Neuronal stem cell (in vitro differentiated cells): ENCODE measurements around the gene RECQL5.

Experiments
- DNase-seq: peaks from one replicate; pipeline ENCODE4 v3.0.0-alpha.2; 2013; ENCODE audit warnings: low spot score
- H2AFZ ChIP-seq: one replicate; pipeline ENCODE4 v1.6.1; 2013; ENCODE audit warnings: mild to moderate bottlenecking, low read length, inconsistent platforms
- H2AK5ac ChIP-seq: 2 replicates; pipeline ENCODE4 v1.6.1; 2013; ENCODE audit warnings: low read depth, mild to moderate bottlenecking, inconsistent platforms, low read length, moderate library complexity, mixed read lengths
- H2BK120ac ChIP-seq: 2 replicates; pipeline ENCODE4 v1.6.1; 2013; ENCODE audit warnings: low read depth, mild to moderate bottlenecking, inconsistent platforms, low read length, moderate library complexity, mixed read lengths
- H2BK12ac ChIP-seq: one replicate; pipeline ENCODE4 v1.6.1; 2013; ENCODE audit warnings: low read length, inconsistent platforms
- H2BK15ac ChIP-seq: 2 replicates; pipeline ENCODE4 v1.6.1; 2013; ENCODE audit warnings: mild to moderate bottlenecking, low read length, inconsistent platforms, mixed read lengths
- H2BK5ac ChIP-seq: one replicate; pipeline ENCODE4 v1.6.1; 2013; ENCODE audit warnings: inconsistent platforms, mild to moderate bottlenecking, low read length, moderate library complexity
- H3K14ac ChIP-seq: one replicate; pipeline ENCODE4 v1.6.1; 2013; ENCODE audit warnings: low read length, inconsistent platforms
- H3K18ac ChIP-seq: 2 replicates; pipeline ENCODE4 v1.6.1; 2013; ENCODE audit warnings: low read length, inconsistent platforms
- H3K23ac ChIP-seq: 2 replicates; pipeline ENCODE4 v1.6.1; 2013; ENCODE audit warnings: low read depth, mild to moderate bottlenecking, mixed read lengths, low read length, inconsistent platforms; ENCODE audit not compliant: poor library complexity
- H3K27ac ChIP-seq: replicated peaks from 3 replicates; pipeline ENCODE4 v1.5.1; 2013; ENCODE audit warnings: low read length, inconsistent platforms
- H3K27me3 ChIP-seq, 3 experiments: 2 replicates each; pipeline ENCODE4 v1.6.1; 2013; ENCODE audit warnings: low read length in 3 of 3, mild to moderate bottlenecking in 2 of 3, inconsistent platforms in 1 of 3, low read depth in 1 of 3, mixed read lengths in 1 of 3, moderate library complexity in 1 of 3; ENCODE audit not compliant: control insufficient read depth in 3 of 3, insufficient read depth in 3 of 3
- H3K36me3 ChIP-seq, 2 donors: replicated peaks in 1 of 2; 2 replicates each; pipeline ENCODE4 v1.6.1; 2013; ENCODE audit warnings: low read length in 2 of 2; ENCODE audit not compliant: control insufficient read depth in 2 of 2, insufficient read depth in 2 of 2
- H3K4ac ChIP-seq: 2 replicates; pipeline ENCODE4 v1.6.1; 2013; ENCODE audit warnings: inconsistent platforms, mild to moderate bottlenecking, low read length, moderate library complexity
- H3K4me1 ChIP-seq, 2 donors: 1 replicate in 1 of 2; 2 replicates in 1 of 2; pipeline ENCODE4 v1.6.1; 2013; ENCODE audit warnings: low read length in 2 of 2, low read depth in 1 of 2; ENCODE audit not compliant: control insufficient read depth in 2 of 2, insufficient read depth in 1 of 2
- H3K4me2 ChIP-seq: one replicate; pipeline ENCODE4 v1.6.1; 2013; ENCODE audit warnings: mild to moderate bottlenecking, low read length, inconsistent platforms; ENCODE audit not compliant: insufficient read depth, poor library complexity, severe bottlenecking
- H3K4me3 ChIP-seq, 2 donors: 2 replicates each; pipeline ENCODE4 v1.5.1; 2013; ENCODE audit warnings: low read length in 2 of 2, mild to moderate bottlenecking in 2 of 2, inconsistent platforms in 1 of 2, moderate library complexity in 1 of 2
- H3K79me1 ChIP-seq: one replicate; pipeline ENCODE4 v1.6.1; 2013; ENCODE audit warnings: low read depth, mild to moderate bottlenecking, inconsistent platforms, low read length, moderate library complexity
- H3K9ac ChIP-seq: one replicate; pipeline ENCODE4 v1.6.1; 2013; ENCODE audit warnings: mild to moderate bottlenecking, low read depth, low read length, inconsistent platforms; ENCODE audit not compliant: poor library complexity
- H3K9me3 ChIP-seq, 2 donors: replicated peaks in 1 of 2; 2 replicates each; pipeline versions ENCODE3 to v1.6.1; 2013; ENCODE audit warnings: low read length in 2 of 2, mild to moderate bottlenecking in 2 of 2, inconsistent platforms in 1 of 2, low read depth in 1 of 2, mixed read lengths in 1 of 2, moderate library complexity in 1 of 2; ENCODE audit not compliant: control insufficient read depth in 2 of 2, insufficient read depth in 1 of 2
- H4K8ac ChIP-seq: one replicate; pipeline ENCODE4 v1.6.1; 2013; ENCODE audit warnings: low read depth, mild to moderate bottlenecking, inconsistent platforms, low read length, moderate library complexity
- H4K91ac ChIP-seq: one replicate; pipeline ENCODE4 v1.6.1; 2013; ENCODE audit warnings: low read length, low read depth, mild to moderate bottlenecking, inconsistent platforms; ENCODE audit not compliant: poor library complexity
- WGBS, 2 donors: extraction: QIAGEN DNeasy Blood & Tissue Kit; methylation state at CpG; one replicate each; pipeline ENCODE4 v1.1.7; 2013; ENCODE audit warnings: missing lambda C conversion rate in 2 of 2, mixed read lengths in 1 of 2; ENCODE audit not compliant: insufficient read length in 2 of 2, insufficient replicate concordance in 1 of 2; ENCODE audit errors: extremely low coverage in 2 of 2; 5-methylcytosine and 5-hydroxymethylcytosine counted together

Gene RECQL5

GRCh38 chr17:75592348-75593020, 74.5 kb downstream of the RECQL5 start:
- H3K23ac ChIP-seq, result peak overlapping the region; percentile 55
- no peaks in the 10 kb centered on the region for H3K36me3 ChIP-seq
- no peak overlapping the region for H3K9ac ChIP-seq
- no peak overlapping the region for H3K27ac ChIP-seq
- H2AK5ac ChIP-seq, result peak overlapping the region; percentile 96
- peak overlapping the region; percentile 38 for H3K14ac ChIP-seq
- no peak overlapping the region for H3K4me2 ChIP-seq
- H4K91ac ChIP-seq, result no peak overlapping the region
- H3K4me1 ChIP-seq, result peaks cover 0 to 4% of the 10 kb centered on the region in 2 donors
- H2BK15ac ChIP-seq, result no peak overlapping the region
- no peak overlapping the region for H3K18ac ChIP-seq
- H4K8ac ChIP-seq, result peak overlapping the region; percentile 17
- no peak overlapping the region for H2AFZ ChIP-seq
- H2BK5ac ChIP-seq, result no peak overlapping the region
- no peak overlapping the region for H3K4ac ChIP-seq
- no CpG with 5 or more reads among the region's 17 CpGs for WGBS, 2 donors
- H2BK120ac ChIP-seq, result no peak overlapping the region
- H3K79me1 ChIP-seq, result peaks cover 5% of the 10 kb centered on the region
- H2BK12ac ChIP-seq, result peak overlapping the region; percentile 22
- H3K27me3 ChIP-seq, result peaks cover 0 to 48% (median 17%) of the 10 kb centered on the region in 3 experiments
- no peak for DNase-seq
- no peaks in the 10 kb centered on the region for H3K9me3 ChIP-seq
- no peak overlapping the region for H3K4me3 ChIP-seq

DNA sequence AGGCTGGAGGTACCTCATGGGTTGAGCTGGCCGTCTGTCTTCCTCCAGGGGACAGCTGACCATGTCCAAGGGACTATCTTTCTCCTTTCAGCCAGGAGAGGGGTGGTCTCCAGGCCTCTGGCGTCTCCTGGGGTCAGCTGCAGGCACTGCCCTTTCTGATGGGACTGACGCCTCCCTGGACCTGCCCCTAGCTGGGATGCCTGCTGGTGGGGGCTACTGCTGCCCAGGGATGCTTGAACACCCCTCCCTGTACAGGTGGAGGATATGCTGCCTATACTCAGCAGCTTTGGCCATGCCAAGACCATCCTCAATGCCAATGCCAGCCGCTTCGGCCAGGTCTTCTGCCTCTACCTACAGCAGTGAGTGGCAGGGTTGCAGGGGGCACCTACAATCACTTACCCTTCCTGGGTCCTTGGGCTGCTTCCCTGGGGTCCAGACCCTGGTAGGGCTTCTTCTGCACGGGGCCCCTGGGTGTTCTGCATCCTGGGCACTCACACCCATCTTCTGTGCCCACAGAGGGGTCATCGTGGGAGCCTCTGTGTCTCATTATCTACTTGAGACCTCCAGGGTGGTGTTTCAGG, 75.1 kb downstream of the RECQL5 start:
- no peak for DNase-seq

GRCh38 chr17:75590849-75591721, 75.9 kb downstream of the RECQL5 start:
- H3K4ac ChIP-seq, result no peak overlapping the region
- no peak overlapping the region for H3K18ac ChIP-seq
- peaks cover 0 to 5% of the 10 kb centered on the region in 2 donors for H3K9me3 ChIP-seq
- H3K4me2 ChIP-seq, result no peak overlapping the region
- peaks cover 0 to 53% (median 21%) of the 10 kb centered on the region in 3 experiments for H3K27me3 ChIP-seq
- H3K14ac ChIP-seq, result no peak overlapping the region
- no peaks in the 10 kb centered on the region for H3K36me3 ChIP-seq
- peak overlapping the region; percentile 66 for H2BK5ac ChIP-seq
- no peak for DNase-seq
- no peak overlapping the region for H4K91ac ChIP-seq
- H3K9ac ChIP-seq, result no peak overlapping the region
- H3K4me1 ChIP-seq, result peaks cover 0 to 6% of the 10 kb centered on the region in 2 donors
- H4K8ac ChIP-seq, result no peak overlapping the region
- peak overlapping the region; percentile 1 for H2BK12ac ChIP-seq
- H2AFZ ChIP-seq, result no peak overlapping the region
- WGBS, 2 donors, result no CpG with 5 or more reads among the region's 12 CpGs
- H3K79me1 ChIP-seq, result peaks cover 5% of the 10 kb centered on the region
- H2BK15ac ChIP-seq, result peak overlapping the region; percentile 83
- H2AK5ac ChIP-seq, result peak overlapping the region; percentile 84
- no peak overlapping the region for H3K4me3 ChIP-seq
- H2BK120ac ChIP-seq, result no peak overlapping the region
- H3K27ac ChIP-seq, result no peak overlapping the region
- H3K23ac ChIP-seq, result peak overlapping the region; percentile 43

More for the DNA sequence above, 75.1 kb downstream of the RECQL5 start:
- H3K79me1 ChIP-seq, result peaks cover 5% of the 10 kb centered on the region
- peak overlapping the region; percentile 1 for H2BK12ac ChIP-seq
- peak overlapping the region; percentile 61 for H2AK5ac ChIP-seq
- H3K36me3 ChIP-seq, result no peaks in the 10 kb centered on the region
- H3K23ac ChIP-seq, result no peak overlapping the region
- no peak overlapping the region for H3K27ac ChIP-seq
- no peaks in the 10 kb centered on the region for H3K9me3 ChIP-seq
- WGBS, 2 donors, result no CpG with 5 or more reads among the region's 7 CpGs
- peaks cover 0 to 49% (median 21%) of the 10 kb centered on the region in 3 experiments for H3K27me3 ChIP-seq
- H4K91ac ChIP-seq, result no peak overlapping the region
- no peak overlapping the region for H2AFZ ChIP-seq
- H3K4me1 ChIP-seq, result peaks cover 0 to 6% of the 10 kb centered on the region in 2 donors
- H2BK5ac ChIP-seq, result peak overlapping the region; percentile 66
- H3K4me3 ChIP-seq, result peak overlapping the region in 1 of 2 donors; percentile 27
- H3K4me2 ChIP-seq, result no peak overlapping the region
- H3K4ac ChIP-seq, result no peak overlapping the region
- no peak overlapping the region for H2BK120ac ChIP-seq
- H3K18ac ChIP-seq, result peak overlapping the region; percentile 20
- H2BK15ac ChIP-seq, result no peak overlapping the region
- no peak overlapping the region for H3K9ac ChIP-seq
- no peak overlapping the region for H3K14ac ChIP-seq
- no peak overlapping the region for H4K8ac ChIP-seq
